DOHH2 (cell line): ENCODE data around the gene NPAS3.

ENCODE experiments used
- EZH2phosphoT487 ChIP-seq: fragments of 200-600 bp; sonication (generic); IDR thresholded peaks from 2 replicates; pipeline ENCODE4 v1.6.1; 2017; ENCODE audit warnings: borderline replicate concordance, mild to moderate bottlenecking, antibody characterized with exemption, low read length, moderate library complexity, mixed read lengths
- TF ChIP-seq, protein P1 (sequence below): fragments of 200-600 bp; sonication (generic); IDR thresholded peaks from one replicate; pipeline ENCODE4 v1.5.1; 2014; ENCODE audit warnings: antibody characterized with exemption, mild to moderate bottlenecking, low read depth, low read length; ENCODE audit not compliant: poor library complexity, severe bottlenecking

DNA sequence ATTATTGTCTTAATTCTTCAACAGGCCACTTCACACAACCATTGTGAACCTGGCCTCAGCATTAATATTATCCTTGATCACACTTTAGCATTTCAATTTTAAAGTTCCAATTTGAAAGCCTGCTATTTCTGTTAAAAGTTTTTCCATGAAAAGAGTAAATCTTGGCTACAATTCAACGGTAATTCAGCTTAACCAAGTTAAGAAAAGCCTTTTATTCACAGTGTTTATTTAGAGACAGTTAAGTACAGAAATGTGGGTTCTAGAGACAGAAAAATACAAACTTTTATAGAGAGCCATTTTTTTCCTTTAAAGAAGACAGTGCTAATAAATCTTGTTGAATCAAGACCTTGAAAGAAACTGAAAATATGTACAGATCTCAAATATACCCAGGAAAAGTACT is 103.9 kb downstream of the NPAS3 start:
- TF ChIP-seq, protein P1, sequence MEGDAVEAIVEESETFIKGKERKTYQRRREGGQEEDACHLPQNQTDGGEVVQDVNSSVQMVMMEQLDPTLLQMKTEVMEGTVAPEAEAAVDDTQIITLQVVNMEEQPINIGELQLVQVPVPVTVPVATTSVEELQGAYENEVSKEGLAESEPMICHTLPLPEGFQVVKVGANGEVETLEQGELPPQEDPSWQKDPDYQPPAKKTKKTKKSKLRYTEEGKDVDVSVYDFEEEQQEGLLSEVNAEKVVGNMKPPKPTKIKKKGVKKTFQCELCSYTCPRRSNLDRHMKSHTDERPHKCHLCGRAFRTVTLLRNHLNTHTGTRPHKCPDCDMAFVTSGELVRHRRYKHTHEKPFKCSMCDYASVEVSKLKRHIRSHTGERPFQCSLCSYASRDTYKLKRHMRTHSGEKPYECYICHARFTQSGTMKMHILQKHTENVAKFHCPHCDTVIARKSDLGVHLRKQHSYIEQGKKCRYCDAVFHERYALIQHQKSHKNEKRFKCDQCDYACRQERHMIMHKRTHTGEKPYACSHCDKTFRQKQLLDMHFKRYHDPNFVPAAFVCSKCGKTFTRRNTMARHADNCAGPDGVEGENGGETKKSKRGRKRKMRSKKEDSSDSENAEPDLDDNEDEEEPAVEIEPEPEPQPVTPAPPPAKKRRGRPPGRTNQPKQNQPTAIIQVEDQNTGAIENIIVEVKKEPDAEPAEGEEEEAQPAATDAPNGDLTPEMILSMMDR = no peak
- no peak for TF ChIP-seq EZH2phosphoT487
